OCI-LY7 (cell line): ENCODE data around the gene MMP23B. TPM values are rescaled to one million over a fixed set of nuclear protein-coding genes. Genes with fewer than 3 reads are reported as not detected.

Source experiments
- BruUV-seq: library from RNA; stranded (reverse); fragments of 400-500 nt; replicated peaks from 2 replicates; lab custom pipeline; 2021; lab: Mats Ljungman, UMichigan
- CTCF ChIA-PET: fragments of 300-600 bp; sonication (Branson Sonifier 250); formaldehyde crosslinking; loops from one replicate; lab custom pipeline; 2022; ENCODE audit warnings: antibody characterized with exemption; ENCODE audit not compliant: unreplicated experiment; lab: Charles Lee
- POLR2A ChIA-PET: fragments of 300-600 bp; sonication (Branson Sonifier 250); formaldehyde crosslinking; loops from one replicate; lab custom pipeline; 2022; ENCODE audit warnings: antibody characterized with exemption; lab: Charles Lee
- DNase-seq: peaks from one replicate; pipeline ENCODE4 v3.0.0-alpha.2; 2015; ENCODE audit warnings: low spot score
- H2AFZ ChIP-seq: fragments of 200-600 bp; sonication (generic), shearing (Covaris generic); 2 replicates; pipeline ENCODE4 v1.6.1; 2014; ENCODE audit warnings: mild to moderate bottlenecking, antibody characterized with exemption, low read length, moderate library complexity
- H3K27ac ChIP-seq: fragments of 200-600 bp; sonication (generic); 2 replicates; pipeline ENCODE4 v1.5.1; 2014; ENCODE audit warnings: mixed run types, low read depth, mild to moderate bottlenecking, moderate library complexity, low read length, inconsistent platforms; ENCODE audit not compliant: poor library complexity, severe bottlenecking
- H3K36me3 ChIP-seq: fragments of 200-600 bp; sonication (generic); 2 replicates; pipeline ENCODE4 v1.6.1; 2014; ENCODE audit warnings: mild to moderate bottlenecking, antibody characterized with exemption, low read length, moderate library complexity, mixed read lengths; ENCODE audit not compliant: insufficient read depth
- H3K4me1 ChIP-seq: fragments of 200-600 bp; sonication (generic); 2 replicates; pipeline ENCODE4 v1.5.1; 2014; ENCODE audit warnings: mild to moderate bottlenecking, low read length; ENCODE audit not compliant: insufficient read depth, poor library complexity, severe bottlenecking
- H3K4me2 ChIP-seq: fragments of 200-600 bp; sonication (generic); 2 replicates; pipeline ENCODE4 v1.6.1; 2014; ENCODE audit warnings: mild to moderate bottlenecking, low read length
- H3K4me3 ChIP-seq: fragments of 200-600 bp; sonication (generic); 2 replicates; pipeline ENCODE4 v1.5.1; 2014; ENCODE audit warnings: mild to moderate bottlenecking, low read depth, low read length; ENCODE audit not compliant: poor library complexity, severe bottlenecking
- H3K79me2 ChIP-seq: fragments of 200-600 bp; sonication (generic); 2 replicates; pipeline ENCODE4 v1.6.1; 2016; ENCODE audit warnings: low read depth, mild to moderate bottlenecking, low read length, moderate library complexity, mixed read lengths; ENCODE audit not compliant: insufficient read depth
- H3K9me2 ChIP-seq: fragments of 200-600 bp; sonication (generic); 2 replicates; pipeline ENCODE4 v1.6.1; 2016; ENCODE audit warnings: mild to moderate bottlenecking, low read length, mixed read lengths; ENCODE audit not compliant: insufficient read depth
- H3K9me3 ChIP-seq: fragments of 200-600 bp; sonication (generic); 2 replicates; pipeline ENCODE4 v1.6.1; 2014; ENCODE audit warnings: mild to moderate bottlenecking, mixed run types, low read length, mixed read lengths
- H4K20me1 ChIP-seq: fragments of 200-600 bp; sonication (generic); 2 replicates; pipeline ENCODE4 v1.6.1; 2014; ENCODE audit warnings: mild to moderate bottlenecking, antibody characterized with exemption, low read length, moderate library complexity, mixed read lengths; ENCODE audit not compliant: insufficient read depth
- CTCF ChIP-seq: fragments of 200-600 bp; sonication (generic); conservative IDR thresholded peaks from 2 replicates; pipeline ENCODE4 v1.5.1; 2014; ENCODE audit warnings: mild to moderate bottlenecking, antibody characterized with exemption, low read length, moderate library complexity, mixed read lengths
- EZH2phosphoT487 ChIP-seq: fragments of 200-600 bp; sonication (generic); IDR thresholded peaks from 2 replicates; pipeline ENCODE4 v1.6.1; 2018; ENCODE audit warnings: low read depth, borderline replicate concordance, mild to moderate bottlenecking, mixed run types, antibody characterized with exemption, low read length, moderate library complexity, mixed read lengths
- intact Hi-C: fragments of 100-400 bp; cut with micrococcal nuclease; formaldehyde crosslinking; loops from one replicate; pipeline ENCODE4 v1.10.0; 2022; ENCODE audit not compliant: unreplicated experiment
- total RNA-seq, 2 experiments: library from RNA; depleted of rRNA in 1 of 2; stranded (reverse); fragments of >200 nt in 1 of 2; shearing (Covaris generic) in 1 of 2; gene quantifications; 2 replicates each; pipeline ENCODE4 v1.2.3, GENCODE V29; 2014 to 2022

MMP23B gene
- total RNA-seq, 2 experiments from 2014 or later: 2.2 to 7.6 TPM

GRCh38 chr1:1623631-1624442, 8.1 kb upstream of the MMP23B start:
- Histone ChIP-seq H3K79me2 (no peaks in the 10 kb centered on the region), H3K9me3 (no peaks in the 10 kb centered on the region), H3K4me3 (no peak overlapping the region), H3K4me1 (peaks cover 14% of the 10 kb centered on the region), H2AFZ (no peak overlapping the region), H3K27ac (no peak overlapping the region), H3K36me3 (no peaks in the 10 kb centered on the region), H3K4me2 (no peak overlapping the region), H3K9me2 (no peaks in the 10 kb centered on the region), H4K20me1 (no peaks in the 10 kb centered on the region; the same call in 1 of the 2 replicates)
- POLR2A ChIA-PET: no interaction called here
- no peak for DNase-seq
- TF ChIP-seq CTCF: no peak
- CTCF ChIA-PET: no interaction called here
- intact Hi-C loops: no loop called here
- no TSS peak for BruUV-seq

GRCh38 chr1:1624443-1625403, 7.2 kb upstream of the MMP23B start:
- intact Hi-C loops: no loop called here
- Histone ChIP-seq H3K4me3 (no peak overlapping the region), H3K4me2 (no peak overlapping the region), H3K36me3 (no peaks in the 10 kb centered on the region), H3K27ac (no peak overlapping the region), H2AFZ (no peak overlapping the region), H3K9me2 (no peaks in the 10 kb centered on the region), H3K9me3 (no peaks in the 10 kb centered on the region), H3K79me2 (no peaks in the 10 kb centered on the region), H3K4me1 (peaks cover 22% of the 10 kb centered on the region), H4K20me1 (no peaks in the 10 kb centered on the region; the same call in 1 of the 2 replicates)
- no TSS peak for BruUV-seq
- CTCF ChIA-PET: interaction anchor here (1.1 kb wide), 1 partner anchor 10 kb away, joined by 13 read pairs; no protein-coding TSS in a partner anchor
- no peak for DNase-seq
- TF ChIP-seq CTCF (no peak), EZH2phosphoT487 (no peak)
- POLR2A ChIA-PET: no interaction called here
